COR-L47 (cell line): ENCODE results near the gene ICOSLG.
"Not testable (repeated sequence)": the region's sequence is repeated elsewhere in the genome, so short reads cannot be mapped to it uniquely, and the experiment has no call there.

Source experiments
- DNase-seq: peaks from one replicate; lab custom pipeline; 2025; lab: John Stamatoyannopoulos, UW

ICOSLG gene, protein sequence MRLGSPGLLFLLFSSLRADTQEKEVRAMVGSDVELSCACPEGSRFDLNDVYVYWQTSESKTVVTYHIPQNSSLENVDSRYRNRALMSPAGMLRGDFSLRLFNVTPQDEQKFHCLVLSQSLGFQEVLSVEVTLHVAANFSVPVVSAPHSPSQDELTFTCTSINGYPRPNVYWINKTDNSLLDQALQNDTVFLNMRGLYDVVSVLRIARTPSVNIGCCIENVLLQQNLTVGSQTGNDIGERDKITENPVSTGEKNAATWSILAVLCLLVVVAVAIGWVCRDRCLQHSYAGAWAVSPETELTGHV

DNA sequence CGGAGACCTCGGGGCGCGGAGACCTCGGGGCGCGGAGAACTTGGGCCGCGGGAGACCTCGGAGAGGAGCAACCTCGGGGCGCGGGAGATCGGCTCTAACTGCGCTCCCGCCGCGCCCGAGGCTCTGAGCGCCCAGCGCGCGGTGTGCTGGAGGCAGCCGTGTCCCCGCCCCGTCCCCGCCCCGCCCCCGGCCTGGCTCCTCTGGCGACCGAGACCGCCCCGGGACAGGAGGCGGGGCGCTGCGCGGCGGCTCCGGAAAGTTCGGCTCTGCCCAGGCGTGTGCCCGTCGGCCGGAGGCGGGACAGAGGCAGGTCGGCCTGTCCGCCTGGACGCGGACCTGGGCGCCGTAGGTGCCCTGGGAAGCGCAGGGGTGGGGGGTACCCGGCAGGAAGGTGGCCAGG is at the start of gene ICOSLG:
ICOSLG (minus strand) TSS at position 102 of the 400 bp plus-strand sequence. CDS start 126 bp downstream, outside the sequence.
- DNase-seq, result not testable (repeated sequence)

DNA sequence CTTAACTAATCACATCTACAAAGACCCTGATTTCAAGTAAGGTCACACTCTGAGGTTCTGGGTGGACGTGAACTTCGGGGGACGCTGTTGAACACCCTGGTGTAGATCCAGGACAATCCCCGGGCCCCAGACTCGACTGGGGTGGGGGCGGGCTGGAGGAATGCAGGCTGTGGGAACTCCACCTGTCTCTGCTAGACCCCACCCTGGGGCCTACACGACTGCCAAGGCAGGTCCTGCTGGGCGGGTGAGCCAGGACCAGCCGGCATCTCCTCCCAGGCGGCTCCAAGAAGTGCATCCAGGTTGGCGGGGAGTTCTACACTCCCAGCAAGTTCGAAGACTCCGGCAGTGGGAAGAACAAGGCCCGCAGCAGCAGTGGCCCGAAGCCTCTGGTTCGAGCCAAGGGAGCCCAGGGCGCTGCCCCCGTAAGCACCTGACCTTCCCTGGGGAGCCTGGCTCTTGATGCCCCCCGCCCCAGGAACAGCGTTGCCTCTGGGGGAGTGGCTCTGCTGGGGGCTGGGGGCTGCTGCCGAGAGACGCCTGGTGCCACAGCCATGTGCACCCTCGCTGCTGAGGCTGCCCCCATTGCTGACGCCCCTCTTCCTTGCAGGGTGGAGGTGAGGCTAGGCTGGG is 48.8 kb upstream of the ICOSLG start:
- no peak for DNase-seq

- DNase-seq, result no peak
Observed at GRCh38 chr21:44288251-44289110, 47.7 kb upstream of the ICOSLG start.

GRCh38 chr21:44286716-44287632 is 46.2 kb upstream of the ICOSLG start:
- DNase-seq, result no peak

- no peak for DNase-seq
Observed at GRCh38 chr21:44286086-44286715, 45.5 kb upstream of the ICOSLG start.

- DNase-seq, result no peak
Observed at GRCh38 chr21:44285138-44285992, 44.6 kb upstream of the ICOSLG start, which contains the start of gene AIRE. TSS of gene AIRE (plus strand) at chr21:44285876. CDS start at chr21:44286007, 131 bp downstream.

DNA sequence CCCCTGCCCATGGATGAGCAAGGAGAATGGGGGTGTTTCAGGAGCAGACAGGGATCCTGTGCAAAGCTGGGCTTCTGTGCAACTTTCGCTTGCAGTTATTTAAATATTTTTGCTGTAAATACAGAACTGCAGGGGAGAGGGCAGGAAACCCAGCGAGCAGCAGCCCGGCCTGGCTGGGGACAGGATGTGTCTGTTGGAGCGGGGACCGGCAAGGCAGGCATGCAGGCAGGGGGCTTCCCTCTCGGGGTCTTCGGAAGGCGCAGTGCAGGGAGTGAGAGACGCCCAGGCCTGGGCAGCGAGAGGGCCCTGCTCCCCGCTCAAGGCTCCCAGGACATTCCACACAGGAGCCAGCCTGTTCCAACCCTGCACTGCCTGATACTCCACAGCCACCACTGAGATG is 43.2 kb upstream of the ICOSLG start:
- DNase-seq, result no peak

DNA sequence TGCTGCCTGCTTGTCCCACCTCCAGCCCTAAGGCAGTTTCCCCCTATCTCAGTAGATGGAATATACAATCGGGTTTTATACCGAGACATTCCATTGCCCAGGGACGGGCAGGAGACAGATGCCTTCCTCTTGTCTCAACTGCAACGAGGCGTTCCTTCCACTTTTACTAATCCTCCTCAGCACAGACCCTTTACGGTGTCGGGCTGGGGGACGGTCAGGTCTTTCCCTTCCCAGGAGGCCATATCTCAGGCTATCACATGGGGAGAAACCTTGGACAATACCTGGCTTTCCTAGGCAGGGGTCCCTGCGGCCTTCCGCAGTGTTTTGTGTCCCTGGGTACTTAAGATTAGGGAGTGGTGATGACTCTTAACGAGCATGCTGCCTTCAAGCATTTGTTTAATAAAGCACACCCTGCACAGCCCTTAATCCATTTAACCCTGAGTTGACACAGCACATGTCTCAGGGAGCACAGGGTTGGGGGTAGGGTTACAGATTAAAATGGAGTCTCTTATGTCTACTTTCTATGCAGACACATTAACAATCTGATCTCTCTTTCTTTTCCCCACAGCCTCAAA is 42.6 kb upstream of the ICOSLG start:
- not testable (repeated sequence) for DNase-seq

DNA sequence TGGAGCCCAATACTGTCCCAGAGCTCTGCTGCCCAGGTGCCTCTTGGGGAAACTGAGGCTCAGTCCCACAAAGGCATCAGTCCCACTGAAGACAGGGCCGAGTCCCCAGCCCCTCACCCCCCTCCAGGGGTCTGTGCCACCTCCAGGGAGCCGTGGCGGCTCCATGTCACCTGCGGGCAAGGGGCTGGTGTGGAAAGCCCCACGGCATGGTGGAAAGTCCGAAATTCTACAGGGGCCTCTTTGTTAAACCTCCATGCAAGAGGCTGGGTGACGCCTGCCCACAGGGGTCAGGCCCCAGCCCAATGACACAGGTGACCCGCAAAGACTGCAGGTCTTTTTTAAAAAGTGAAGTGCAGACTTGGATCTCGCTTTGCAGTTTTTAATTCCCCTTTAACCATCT is 41.6 kb upstream of the ICOSLG start:
- DNase-seq, result no peak

- no peak for DNase-seq
Observed at GRCh38 chr21:44281801-44282200, 41.1 kb upstream of the ICOSLG start.

- DNase-seq, result no peak
Observed at GRCh38 chr21:44279354-44280260, 38.9 kb upstream of the ICOSLG start.

GRCh38 chr21:44275041-44275440 is 34.3 kb upstream of the ICOSLG start:
- DNase-seq, result no peak

GRCh38 chr21:44273046-44273445 is 32.3 kb upstream of the ICOSLG start:
- no peak for DNase-seq

GRCh38 chr21:44272284-44272858 is 31.6 kb upstream of the ICOSLG start:
- DNase-seq, result no peak

DNA sequence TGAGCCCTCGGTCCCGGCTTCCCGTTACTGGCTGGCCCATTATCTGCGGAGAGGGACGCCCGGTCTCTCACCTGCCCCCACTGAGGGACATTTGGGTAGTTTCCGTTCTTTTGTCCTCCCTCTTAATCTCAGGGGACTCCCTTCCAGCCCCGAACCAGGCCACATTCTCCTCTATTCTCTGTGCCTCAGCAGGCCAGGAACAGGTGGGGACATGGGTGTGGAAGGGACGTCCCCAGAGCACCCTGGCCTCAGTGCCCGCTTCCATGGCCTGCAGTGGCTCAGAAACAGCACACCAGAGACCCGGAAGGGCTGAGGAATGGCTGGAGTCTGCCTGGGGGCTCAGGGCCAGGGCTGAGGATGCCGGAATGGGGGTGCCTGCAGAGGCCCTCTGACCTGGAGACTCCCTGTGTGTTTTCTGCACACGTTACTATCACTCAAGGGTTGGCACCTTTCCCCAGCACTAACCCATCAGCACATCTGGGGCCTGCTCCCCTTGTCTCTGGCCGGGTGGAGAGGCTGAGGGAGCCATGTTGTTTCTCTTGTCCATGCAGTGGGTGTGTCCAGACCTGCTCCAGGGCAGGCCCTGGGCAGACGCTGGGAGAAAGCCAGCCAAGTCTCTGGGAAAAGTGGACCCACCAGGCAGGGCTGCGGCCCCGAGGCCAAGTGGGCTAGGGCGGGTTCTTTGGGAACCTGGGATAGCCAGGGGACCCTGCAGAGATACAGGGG is 31.0 kb upstream of the ICOSLG start:
- DNase-seq, result no peak

DNA sequence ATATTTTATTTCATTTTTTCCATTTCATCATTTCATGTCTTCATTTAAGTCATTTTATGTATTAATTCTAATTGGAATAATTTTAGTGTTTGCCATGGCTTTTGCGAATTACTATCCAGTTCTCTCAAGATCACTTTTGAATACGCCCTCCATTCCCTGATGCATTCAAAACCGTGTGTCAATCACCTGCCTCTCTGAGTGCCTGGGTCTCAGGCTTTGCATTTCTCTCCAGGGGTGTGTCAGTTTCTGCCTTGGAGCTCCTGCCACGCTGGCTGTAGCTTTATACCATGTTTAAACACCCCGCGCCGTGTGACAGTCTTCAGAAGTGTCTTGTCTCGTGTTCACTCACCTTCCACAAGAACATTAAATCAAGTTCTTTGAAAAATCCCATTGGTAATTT is 28.3 kb upstream of the ICOSLG start:
- no peak for DNase-seq

DNA sequence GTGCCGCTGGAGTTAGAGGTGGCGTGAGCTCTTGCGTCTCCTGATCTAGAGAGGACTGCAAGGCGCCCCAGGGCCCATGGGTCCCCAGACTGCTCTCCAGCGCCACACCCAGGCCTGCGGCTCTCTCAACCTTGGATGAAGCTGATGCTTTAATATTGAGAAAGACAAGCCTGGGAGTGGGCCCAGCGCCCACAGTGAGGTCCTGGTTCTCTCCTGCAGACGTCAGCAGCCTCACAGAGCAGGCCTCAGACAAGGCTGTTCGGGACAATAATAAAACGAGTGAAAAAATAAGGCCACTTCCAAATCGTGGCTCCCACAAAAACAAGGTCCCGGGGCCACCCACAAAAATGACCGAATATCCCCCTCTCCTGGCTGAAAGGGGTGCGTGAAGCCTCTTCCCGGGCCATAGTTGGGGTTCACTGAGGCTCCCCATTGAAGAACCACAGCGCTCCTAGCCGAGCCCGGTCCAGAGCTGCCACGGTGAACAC is 27.0 kb upstream of the ICOSLG start:
- DNase-seq, result no peak
